PC-3 (cell line): Measurements from ENCODE around the gene TNFRSF1B. TPM values are rescaled to one million over a fixed set of nuclear protein-coding genes. Genes with fewer than 3 reads are reported as not detected.

Experiments used
- ATAC-seq: fragments of 200-7000 bp; cut with Tn5 transposase; 2 replicates; pipeline ENCODE4 v1.9.1; 2020; ENCODE audit warnings: mild to moderate bottlenecking, moderate library complexity
- BruUV-seq: library from RNA; stranded (reverse); fragments of 400-500 nt; replicated peaks from 2 replicates; lab custom pipeline; 2021; lab: Mats Ljungman, UMichigan
- CTCF ChIA-PET: fragments of 300-600 bp; sonication (Branson Sonifier 250); formaldehyde crosslinking; loops from one replicate; lab custom pipeline; 2022; ENCODE audit warnings: antibody characterized with exemption; lab: Charles Lee
- POLR2A ChIA-PET: fragments of 300-600 bp; sonication (Branson Sonifier 250); formaldehyde crosslinking; loops from one replicate; lab custom pipeline; 2022; ENCODE audit warnings: antibody characterized with exemption; ENCODE audit not compliant: unreplicated experiment; lab: Charles Lee
- DNase-seq: peaks from one replicate; pipeline ENCODE4 v3.0.0-alpha.2; 2015
- H2AFZ ChIP-seq: fragments of 300-600 bp; sonication (generic); 2 replicates; pipeline ENCODE4 v1.6.0; 2016; ENCODE audit warnings: antibody characterized with exemption, low read length
- H3F3A ChIP-seq: fragments of 300-600 bp; sonication (generic); one replicate; pipeline ENCODE4 v1.6.0; 2017; ENCODE audit warnings: antibody characterized with exemption, low read length, control low read depth, mild to moderate bottlenecking; ENCODE audit not compliant: unreplicated experiment
- H3K27ac ChIP-seq: fragments of 300-600 bp; sonication (generic); 2 replicates; pipeline ENCODE4 v1.5.1; 2016; ENCODE audit warnings: mild to moderate bottlenecking, low read length
- H3K27me3 ChIP-seq: fragments of 300-600 bp; sonication (generic); 2 replicates; pipeline ENCODE4 v1.6.1; 2016; ENCODE audit warnings: low read length, mixed read lengths
- H3K36me3 ChIP-seq: fragments of 300-600 bp; sonication (generic); 2 replicates; pipeline ENCODE4 v1.6.1; 2016; ENCODE audit warnings: low read depth, mixed run types, low read length, mixed read lengths
- H3K4me1 ChIP-seq: fragments of 300-600 bp; sonication (generic); 2 replicates; pipeline ENCODE4 v1.5.1; 2016; ENCODE audit warnings: low read length; ENCODE audit not compliant: insufficient read depth
- H3K4me2 ChIP-seq: fragments of 300-600 bp; sonication (generic); 2 replicates; pipeline ENCODE4 v1.6.0; 2016; ENCODE audit warnings: low read length
- H3K4me3 ChIP-seq: fragments of 300-600 bp; sonication (generic); 2 replicates; pipeline ENCODE4 v1.5.1; 2016; ENCODE audit warnings: mild to moderate bottlenecking, low read length, mixed read lengths
- H3K79me2 ChIP-seq: fragments of 300-600 bp; sonication (generic); 2 replicates; pipeline ENCODE4 v1.6.1; 2017; ENCODE audit warnings: low read length, mixed read lengths
- H3K9ac ChIP-seq: fragments of 300-600 bp; sonication (generic); 2 replicates; pipeline ENCODE4 v1.6.0; 2016; ENCODE audit warnings: mild to moderate bottlenecking, low read length
- H3K9me2 ChIP-seq: fragments of 300-600 bp; sonication (generic); replicated peaks from 2 replicates; pipeline ENCODE4 v1.6.1; 2016; ENCODE audit warnings: mixed run types, low read length, mixed read lengths
- H3K9me3 ChIP-seq: fragments of 300-600 bp; sonication (generic); 2 replicates; pipeline ENCODE4 v1.6.1; 2016; ENCODE audit warnings: low read length, mixed read lengths
- H4K20me1 ChIP-seq: fragments of 300-600 bp; sonication (generic); 2 replicates; pipeline ENCODE4 v1.6.1; 2016; ENCODE audit warnings: low read length, mixed read lengths
- CTCF ChIP-seq: fragments of 300-600 bp; sonication (generic); conservative IDR thresholded peaks from 2 replicates; pipeline ENCODE4 v1.5.1; 2017; ENCODE audit warnings: antibody characterized with exemption, low read depth, mild to moderate bottlenecking, low read length
- EZH2 ChIP-seq: fragments of 300-600 bp; sonication (generic); IDR thresholded peaks from one replicate; pipeline ENCODE4 v1.6.1; 2017; ENCODE audit warnings: antibody characterized with exemption, mild to moderate bottlenecking, low read length; ENCODE audit not compliant: unreplicated experiment
- EZH2phosphoT487 ChIP-seq: fragments of 300-600 bp; sonication (generic); IDR thresholded peaks from 2 replicates; pipeline ENCODE4 v1.6.1; 2018; ENCODE audit warnings: mild to moderate bottlenecking, antibody characterized with exemption, low read length, borderline replicate concordance
- intact Hi-C: fragments of 100-400 bp; cut with micrococcal nuclease; formaldehyde crosslinking; loops from 2 replicates; pipeline ENCODE4 v1.9.0; 2023
- total RNA-seq: library from RNA; depleted of rRNA; stranded (reverse); fragments of >200 nt; gene quantifications from 2 replicates; pipeline ENCODE4 v1.2.3, GENCODE V29; 2014

The TNFRSF1B gene
- total RNA-seq, 1 experiment from 2014 or later, result 1.3 TPM

- no peak for DNase-seq
Observed at GRCh38 chr1:12130466-12131130, 36.2 kb upstream of the TNFRSF1B start.

GRCh38 chr1:12132078-12132477, 34.7 kb upstream of the TNFRSF1B start:
- no peaks in the 10 kb centered on the region for H3K27me3 ChIP-seq
- H4K20me1 ChIP-seq, result no peaks in the 10 kb centered on the region
- H3K79me2 ChIP-seq, result no peaks in the 10 kb centered on the region
- H3K4me1 ChIP-seq, result peaks cover 21% of the 10 kb centered on the region
- no peak overlapping the region for H3K4me3 ChIP-seq
- no peaks in the 10 kb centered on the region for H3K36me3 ChIP-seq
- no peak for TF ChIP-seq CTCF
- no peak for TF ChIP-seq EZH2
- TF ChIP-seq EZH2phosphoT487, result no peak
- no peaks in the 10 kb centered on the region for H3K9me3 ChIP-seq
- peak; percentile 99 for DNase-seq
- peak; percentile 82 for ATAC-seq
- POLR2A ChIA-PET, result no interaction called here
- peak overlapping the region; percentile 99 for H3K27ac ChIP-seq
- no peaks in the 10 kb centered on the region for H3K9me2 ChIP-seq
- H2AFZ ChIP-seq, result no peak overlapping the region
- intact Hi-C loops, result loop anchor here (1.0 kb wide), 1 partner anchor 30 kb away; no protein-coding TSS in a partner anchor
- CTCF ChIA-PET, result no interaction called here
- H3K9ac ChIP-seq, result peak overlapping the region; percentile 84
- peaks cover 6% of the 10 kb centered on the region for H3F3A ChIP-seq
- peak overlapping the region; percentile 72 for H3K4me2 ChIP-seq
- BruUV-seq, result no TSS peak

More at GRCh38 chr1:12130466-12131130, 36.2 kb upstream of the TNFRSF1B start:
- peaks cover 17% of the 10 kb centered on the region for H3K4me1 ChIP-seq
- no peaks in the 10 kb centered on the region for H3K36me3 ChIP-seq
- no peaks in the 10 kb centered on the region for H3K9me2 ChIP-seq
- no peak overlapping the region for H3K27ac ChIP-seq
- H2AFZ ChIP-seq, result no peak overlapping the region
- H3F3A ChIP-seq, result peaks cover 6% of the 10 kb centered on the region
- ChIA-PET POLR2A (no interaction called here), CTCF (no interaction called here)
- H3K9me3 ChIP-seq, result no peaks in the 10 kb centered on the region
- H3K9ac ChIP-seq, result no peak overlapping the region
- no peak overlapping the region for H3K4me3 ChIP-seq
- TF ChIP-seq CTCF (no peak), EZH2 (no peak)
- H3K79me2 ChIP-seq, result no peaks in the 10 kb centered on the region
- ATAC-seq, result no peak
- intact Hi-C loops, result no loop called here
- no TSS peak for BruUV-seq
- no peak overlapping the region for H3K4me2 ChIP-seq
- no peaks in the 10 kb centered on the region for H4K20me1 ChIP-seq
- H3K27me3 ChIP-seq, result no peaks in the 10 kb centered on the region

- no peaks in the 10 kb centered on the region for H3K36me3 ChIP-seq
- no peak for ATAC-seq
- intact Hi-C loops, result no loop called here
- H3K27me3 ChIP-seq, result no peaks in the 10 kb centered on the region
- H3K9me2 ChIP-seq, result no peaks in the 10 kb centered on the region
- POLR2A ChIA-PET, result no interaction called here
- no peak overlapping the region for H3K4me3 ChIP-seq
- no peaks in the 10 kb centered on the region for H4K20me1 ChIP-seq
- H3K9me3 ChIP-seq, result no peaks in the 10 kb centered on the region
- no peak overlapping the region for H2AFZ ChIP-seq
- peaks cover 6% of the 10 kb centered on the region for H3F3A ChIP-seq
- no peak for DNase-seq
- peaks cover 21% of the 10 kb centered on the region for H3K4me1 ChIP-seq
- TF ChIP-seq EZH2phosphoT487 (no peak), CTCF (no peak), EZH2 (no peak)
- 0 out of 2 replicates have a peak overlapping the region, but pooled peaks have one; percentile 99 for H3K27ac ChIP-seq
- H3K79me2 ChIP-seq, result no peaks in the 10 kb centered on the region
- no peak overlapping the region for H3K9ac ChIP-seq
- no peak overlapping the region for H3K4me2 ChIP-seq
- BruUV-seq, result no TSS peak
- CTCF ChIA-PET, result no interaction called here
Observed at GRCh38 chr1:12134716-12135115, 32.1 kb upstream of the TNFRSF1B start.
